HCT116 (cell line): ENCODE results near the gene PKP3.

Source experiments
- CTCF ChIP-seq, 3 experiments: fragments of 200-600 bp in 1 of 3; sonication (generic) in 1 of 3; IDR thresholded peaks in 2 of 3; conservative IDR thresholded peaks in 1 of 3; 2 replicates each; pipeline ENCODE4 v1.5.1; 2012 to 2017; ENCODE audit warnings: low read depth in 2 of 3, low read length in 2 of 3, antibody characterized with exemption in 1 of 3, borderline replicate concordance in 1 of 3, control low read depth in 1 of 3, mild to moderate bottlenecking in 1 of 3, mixed read lengths in 1 of 3, mixed run types in 1 of 3, moderate library complexity in 1 of 3; ENCODE audit not compliant: insufficient read depth in 1 of 3
- EZH2 ChIP-seq: fragments of 200-600 bp; sonication (generic); IDR thresholded peaks from 2 replicates; pipeline ENCODE4 v1.6.1; 2017; ENCODE audit warnings: antibody characterized with exemption, mixed run types
- FOSL1 ChIP-seq: IDR thresholded peaks from 2 replicates; pipeline ENCODE4 v1.6.1; 2012; ENCODE audit warnings: low read depth

DNA sequence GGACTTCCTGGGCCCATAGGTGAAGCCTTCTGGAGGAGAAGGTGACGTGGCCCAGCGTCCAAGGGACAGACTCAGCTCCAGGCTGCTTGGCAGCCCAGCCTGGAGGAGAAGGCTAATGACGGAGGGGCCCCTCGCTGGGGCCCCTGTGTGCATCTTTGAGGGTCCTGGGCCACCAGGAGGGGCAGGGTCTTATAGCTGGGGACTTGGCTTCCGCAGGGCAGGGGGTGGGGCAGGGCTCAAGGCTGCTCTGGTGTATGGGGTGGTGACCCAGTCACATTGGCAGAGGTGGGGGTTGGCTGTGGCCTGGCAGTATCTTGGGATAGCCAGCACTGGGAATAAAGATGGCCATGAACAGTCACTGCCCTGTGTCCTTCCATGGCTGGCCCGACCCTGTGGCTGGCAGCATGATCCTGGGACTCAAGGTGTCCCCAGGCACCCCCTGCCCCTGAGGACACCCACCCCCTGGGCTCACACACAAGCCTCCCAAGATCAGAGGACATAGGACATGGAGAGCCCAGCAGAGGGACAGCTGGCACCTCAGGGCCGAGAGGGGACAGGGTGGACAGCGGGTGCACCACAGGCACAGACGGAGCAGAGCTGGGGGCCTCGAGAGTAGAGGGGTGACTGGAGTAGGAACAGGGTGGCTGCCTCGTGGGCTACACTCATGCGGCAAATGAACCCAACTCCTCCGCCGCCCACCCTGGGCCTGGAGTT lies 10.7 kb downstream of the PKP3 start:
- TF ChIP-seq CTCF (IDR thresholded peaks at IDR 0.05 in 2 of 3, conservative IDR thresholded peaks at IDR 0.05 in 1 of 3; ENCODE audit: borderline replicate concordance in 1 of 3, insufficient read depth in 1 of 3, low read depth in 2 of 3, low read length in 2 of 3): no peak
- no peak for TF ChIP-seq EZH2
- no peak for TF ChIP-seq FOSL1
